Breast epithelium (tissue), 4 donors: ENCODE measurements around the gene METRN. TPM values are rescaled to one million over a fixed set of nuclear protein-coding genes. Genes with fewer than 3 reads are reported as not detected.

Experiments
- DNase-seq, 2 donors: peaks; one replicate each; pipeline ENCODE4 v3.0.0-alpha.2; 2019; ENCODE audit warnings: low spot score in 2 of 2
- H3K27ac ChIP-seq, 2 donors: fragments of 200-600 bp; sonication (generic) in 1 of 2; one replicate each; pipeline ENCODE4 v1.5.1; 2016 to 2019; ENCODE audit warnings: mild to moderate bottlenecking in 1 of 2
- H3K27me3 ChIP-seq, 2 donors: fragments of 200-600 bp; sonication (generic) in 1 of 2; one replicate each; pipeline versions ENCODE4 v1.5.1 to v1.6.0; 2017 to 2019; ENCODE audit warnings: control low read depth in 1 of 2, mild to moderate bottlenecking in 1 of 2
- H3K36me3 ChIP-seq: fragments of 200-600 bp; one replicate; pipeline ENCODE4 v1.5.1; 2019
- H3K4me1 ChIP-seq, 2 donors: fragments of 200-600 bp; sonication (generic); one replicate each; pipeline ENCODE4 v1.5.1; 2016 to 2019; ENCODE audit warnings: control low read depth in 1 of 2
- H3K4me3 ChIP-seq, 3 donors: fragments of 200-600 bp; sonication (generic); 1 replicate in 2 of 3; 2 replicates in 1 of 3; pipeline ENCODE4 v1.5.1; 2016 to 2019; ENCODE audit warnings: mild to moderate bottlenecking in 3 of 3, moderate library complexity in 2 of 3
- H3K9me3 ChIP-seq, 2 donors: fragments of 200-600 bp; sonication (generic) in 1 of 2; one replicate each; pipeline ENCODE4 v1.5.1; 2016 to 2019; ENCODE audit warnings: control low read depth in 1 of 2
- CTCF ChIP-seq, 3 donors: fragments of 450-650 bp; IDR thresholded peaks; one replicate each; pipeline ENCODE4 v1.5.1; 2016 to 2017; ENCODE audit warnings: antibody characterized with exemption in 3 of 3, mild to moderate bottlenecking in 3 of 3, moderate library complexity in 3 of 3
- POLR2A ChIP-seq: fragments of 450-650 bp; IDR thresholded peaks from one replicate; pipeline ENCODE4 v1.6.1; 2016; ENCODE audit warnings: antibody characterized with exemption, mild to moderate bottlenecking, moderate library complexity
- POLR2AphosphoS5 ChIP-seq, 3 donors: sonication (generic); formaldehyde crosslinking; IDR thresholded peaks; one replicate each; pipeline ENCODE4 v1.6.1; 2017; ENCODE audit warnings: antibody characterized with exemption in 3 of 3
- intact Hi-C: fragments of 100-400 bp; cut with DNase I; formaldehyde crosslinking; loops from one replicate; pipeline ENCODE4 v1.15.1; 2023; ENCODE audit warnings: low total_unique reads
- total RNA-seq, 3 donors: library from RNA; depleted of rRNA; stranded (reverse); fragments of >200 nt; gene quantifications; one replicate each; pipeline ENCODE4 v1.1.0, GENCODE V29; 2016

The METRN gene
- total RNA-seq, 3 donors from 2014 or later: 23.6 to 30.2 (median 24.3) TPM

GRCh38 chr16:675884-676564 is 38.9 kb upstream of the METRN start:
- Histone ChIP-seq H3K27ac (peak overlapping the region in 1 of 2 donors; percentile 7), H3K9me3 (no peaks in the 10 kb centered on the region), H3K4me3 (peak overlapping the region; percentile 25 to 67 (median 33)), H3K4me1 (peaks cover 2 to 11% of the 10 kb centered on the region in 2 donors), H3K36me3 (peaks cover 6% of the 10 kb centered on the region), H3K27me3 (no peaks in the 10 kb centered on the region)
- intact Hi-C loops: no loop called here
- no peak for TF ChIP-seq POLR2AphosphoS5 (IDR thresholded peaks at IDR 0.05)
- no peak for TF ChIP-seq CTCF (IDR thresholded peaks at IDR 0.05)
- no peak for TF ChIP-seq POLR2A
- no peak for DNase-seq

- no peak for DNase-seq
- Histone ChIP-seq H3K27ac (no peak overlapping the region), H3K4me1 (peaks cover 7 to 16% of the 10 kb centered on the region in 2 donors), H3K36me3 (peaks cover 6% of the 10 kb centered on the region), H3K4me3 (peak overlapping the region in 1 of 3 donors; percentile 39), H3K9me3 (no peaks in the 10 kb centered on the region), H3K27me3 (no peaks in the 10 kb centered on the region)
- intact Hi-C loops: no loop called here
- TF ChIP-seq CTCF (IDR thresholded peaks at IDR 0.05): no peak
- no peak for TF ChIP-seq POLR2A
- TF ChIP-seq POLR2AphosphoS5 (IDR thresholded peaks at IDR 0.05): no peak
Observed at GRCh38 chr16:676565-676902, 38.4 kb upstream of the METRN start.

GRCh38 chr16:676913-677312 is 38.0 kb upstream of the METRN start:
- peaks cover 9 to 20% of the 10 kb centered on the region in 2 donors for H3K4me1 ChIP-seq
- no peaks in the 10 kb centered on the region for H3K9me3 ChIP-seq
- peak overlapping the region in 2 of 3 donors; percentile 15 to 39 for H3K4me3 ChIP-seq
- no peak overlapping the region for H3K27ac ChIP-seq
- DNase-seq: peak in 1 of 2 donors; percentile 74
- intact Hi-C loops: no loop called here
- peaks cover 6% of the 10 kb centered on the region for H3K36me3 ChIP-seq
- TF ChIP-seq POLR2AphosphoS5 (IDR thresholded peaks at IDR 0.05) (no peak), CTCF (IDR thresholded peaks at IDR 0.05) (no peak), POLR2A (no peak)
- no peaks in the 10 kb centered on the region for H3K27me3 ChIP-seq

- intact Hi-C loops: no loop called here
- DNase-seq: no peak
- TF ChIP-seq CTCF (IDR thresholded peaks at IDR 0.05): no peak
- no peak for TF ChIP-seq POLR2AphosphoS5 (IDR thresholded peaks at IDR 0.05)
- TF ChIP-seq POLR2A: no peak
- Histone ChIP-seq H3K27ac (no peak overlapping the region), H3K9me3 (no peaks in the 10 kb centered on the region), H3K4me1 (peaks cover 9 to 21% of the 10 kb centered on the region in 2 donors), H3K36me3 (peaks cover 1% of the 10 kb centered on the region), H3K4me3 (peak overlapping the region in 2 of 3 donors; percentile 15 to 39), H3K27me3 (no peaks in the 10 kb centered on the region)
Observed at GRCh38 chr16:677316-678190, 37.4 kb upstream of the METRN start.
